GM18861 (cell line): ENCODE measurements around the gene TSPAN13.

Experiments
- ATAC-seq: cut with Tn5 transposase; IDR thresholded peaks from one replicate; pipeline ENCODE4 v1.9.1; 2021; ENCODE audit not compliant: unreplicated experiment

Gene TSPAN13

DNA sequence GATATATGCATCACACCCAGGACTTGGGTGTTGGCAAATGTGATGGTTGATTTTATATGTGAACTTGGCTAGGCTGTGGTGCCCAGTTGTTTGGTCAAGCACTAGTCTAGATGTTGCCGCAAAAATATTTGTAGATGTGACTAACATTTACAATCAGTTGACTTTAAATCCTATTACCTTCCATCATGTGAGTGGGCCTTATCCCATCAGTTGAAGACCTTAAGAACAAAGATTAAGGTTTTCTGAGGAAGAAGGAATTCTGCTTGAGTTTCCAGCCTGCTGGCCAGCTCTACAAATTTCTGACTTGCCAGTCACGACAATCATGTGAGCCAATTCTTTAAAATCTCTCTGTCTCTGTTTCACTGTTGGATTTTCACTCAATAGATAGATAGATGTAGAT, 20.3 kb downstream of the TSPAN13 start:
- ATAC-seq = no peak

GRCh38 chr7:16774294-16774693, 20.7 kb downstream of the TSPAN13 start:
- ATAC-seq = no peak

DNA sequence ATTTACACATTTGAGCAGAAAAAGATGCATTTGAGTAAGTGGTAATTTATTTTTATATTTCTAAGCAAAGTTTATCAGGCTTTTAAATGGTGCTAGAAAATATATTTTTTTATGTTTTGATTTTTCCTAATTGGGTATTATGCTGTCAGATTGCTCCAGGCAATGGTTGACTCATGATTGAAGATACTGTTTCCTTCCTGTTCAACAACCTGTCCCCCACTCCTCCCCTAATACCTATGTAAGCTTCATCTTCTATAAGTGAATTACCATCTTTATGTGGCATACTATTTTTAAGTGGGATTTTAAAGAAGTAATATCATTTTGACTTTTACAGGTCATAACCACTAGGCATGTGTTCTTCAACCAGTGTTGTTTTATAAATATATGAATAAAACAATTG, 21.4 kb downstream of the TSPAN13 start:
- no peak for ATAC-seq

DNA sequence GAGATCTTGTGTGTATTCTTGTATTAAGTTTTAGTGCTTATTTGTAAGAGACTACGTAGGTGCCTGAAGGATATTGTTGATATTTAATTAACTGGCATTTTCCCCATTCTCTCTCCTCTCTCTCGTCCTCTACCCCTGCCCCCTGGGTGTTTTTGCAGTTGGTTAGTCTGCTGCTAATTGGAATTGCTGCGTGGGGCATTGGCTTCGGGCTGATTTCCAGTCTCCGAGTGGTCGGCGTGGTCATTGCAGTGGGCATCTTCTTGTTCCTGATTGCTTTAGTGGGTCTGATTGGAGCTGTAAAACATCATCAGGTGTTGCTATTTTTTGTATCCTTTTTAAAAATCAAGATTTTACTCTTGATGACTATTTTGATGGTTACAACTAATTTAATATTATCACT, 22.5 kb downstream of the TSPAN13 start:
- no peak for ATAC-seq

DNA sequence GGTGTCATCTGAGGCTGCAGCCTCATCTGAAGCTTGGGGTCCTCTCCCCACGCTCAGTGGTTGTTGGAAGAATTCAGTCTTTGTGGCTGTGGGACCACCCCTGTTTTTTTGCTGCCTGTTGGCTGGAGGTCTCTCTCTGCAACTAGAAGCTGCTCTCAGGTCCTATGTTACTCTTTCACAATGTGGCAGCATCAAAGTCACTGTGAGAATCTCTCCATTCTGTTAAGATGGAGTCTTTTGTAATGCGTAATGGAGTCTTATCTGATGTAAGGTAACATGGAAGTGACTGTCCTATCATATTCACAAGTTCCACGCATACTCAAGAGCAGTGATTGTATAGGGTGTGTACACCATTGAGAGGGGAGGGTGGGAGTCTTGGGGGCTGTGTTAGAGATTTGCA, 24.9 kb downstream of the TSPAN13 start:
- ATAC-seq = no peak

GRCh38 chr7:16779051-16779450, 25.5 kb downstream of the TSPAN13 start:
- ATAC-seq = no peak

DNA sequence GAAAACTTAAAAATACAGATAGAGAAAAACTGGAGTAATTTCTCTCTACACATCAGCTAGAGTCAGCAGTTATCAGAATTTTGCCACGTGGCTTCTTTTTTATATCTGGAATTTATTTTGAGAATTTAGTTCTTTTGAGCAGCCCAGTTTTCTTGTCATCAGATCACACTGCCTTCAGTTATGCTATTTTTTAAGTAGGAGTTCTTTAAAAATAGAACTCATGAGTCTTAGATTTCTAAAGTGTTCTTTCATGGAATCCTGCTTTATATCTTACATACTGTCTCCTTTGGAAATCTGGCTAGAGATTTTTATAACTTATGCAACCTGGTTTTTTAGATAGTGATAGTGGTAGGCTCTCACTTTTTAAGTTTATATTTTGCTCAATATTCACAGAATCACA, 27.0 kb downstream of the TSPAN13 start:
- ATAC-seq = no peak

GRCh38 chr7:16785321-16785720, 31.8 kb downstream of the TSPAN13 start:
- no peak for ATAC-seq

DNA sequence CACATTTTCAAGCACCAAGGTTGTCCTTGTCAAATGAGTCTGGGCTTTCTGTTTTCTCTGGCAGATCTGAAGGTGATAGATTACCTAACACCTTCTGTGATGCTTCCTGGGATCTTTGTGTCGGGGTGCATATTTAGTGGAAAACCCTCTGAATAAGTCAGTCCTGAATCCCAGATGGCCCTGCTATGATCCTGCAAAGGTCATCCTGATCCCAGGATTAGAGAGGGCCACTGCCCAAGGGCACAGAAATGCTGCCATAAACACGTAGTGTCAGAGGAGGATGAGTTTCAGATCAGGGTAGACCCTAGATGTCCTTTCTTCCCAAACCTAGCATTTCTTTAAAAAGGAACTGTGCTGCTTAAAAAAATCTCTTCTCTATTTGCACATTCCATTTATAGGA, 32.3 kb downstream of the TSPAN13 start:
- ATAC-seq = no peak

GRCh38 chr7:16786257-16786656, 32.7 kb downstream of the TSPAN13 start:
- no peak for ATAC-seq

DNA sequence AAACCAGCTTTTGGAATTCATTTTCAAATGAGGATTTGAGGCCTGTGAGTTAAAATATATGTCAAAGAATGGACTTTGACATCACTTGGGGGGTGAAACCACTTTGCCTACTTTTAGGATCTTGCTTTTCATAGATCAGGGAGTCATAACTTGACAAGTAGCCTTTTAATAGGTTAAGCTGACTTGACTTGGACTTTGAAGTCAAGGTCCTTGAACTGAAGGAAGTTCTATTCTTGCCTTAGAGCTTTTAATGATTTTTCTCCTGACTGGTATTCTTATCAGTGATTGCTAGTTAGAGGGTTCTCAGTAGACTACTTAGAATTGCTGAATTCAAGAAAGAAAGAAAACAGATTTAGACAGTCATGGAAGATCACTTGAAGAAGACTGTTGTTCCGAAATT, 33.6 kb downstream of the TSPAN13 start:
- no peak for ATAC-seq

DNA sequence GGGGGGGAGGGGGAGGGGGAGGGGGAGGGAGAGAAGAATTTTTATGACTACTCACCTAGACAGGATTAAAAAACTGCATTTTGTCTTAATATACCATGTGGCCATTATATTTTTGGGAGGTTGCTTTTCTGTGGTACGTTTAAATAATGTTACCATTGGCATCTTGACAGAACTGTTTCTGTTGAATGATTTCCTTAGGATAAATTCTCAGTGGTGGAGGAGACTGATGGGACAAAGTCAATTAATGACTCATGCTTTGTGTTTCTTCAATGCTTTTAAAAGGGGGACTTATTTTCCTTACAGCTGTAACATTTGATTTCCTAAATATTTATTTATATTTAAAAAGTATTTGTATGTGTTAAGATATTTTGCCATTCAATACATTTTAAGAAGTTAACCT, 37.5 kb downstream of the TSPAN13 start:
- ATAC-seq = no peak

DNA sequence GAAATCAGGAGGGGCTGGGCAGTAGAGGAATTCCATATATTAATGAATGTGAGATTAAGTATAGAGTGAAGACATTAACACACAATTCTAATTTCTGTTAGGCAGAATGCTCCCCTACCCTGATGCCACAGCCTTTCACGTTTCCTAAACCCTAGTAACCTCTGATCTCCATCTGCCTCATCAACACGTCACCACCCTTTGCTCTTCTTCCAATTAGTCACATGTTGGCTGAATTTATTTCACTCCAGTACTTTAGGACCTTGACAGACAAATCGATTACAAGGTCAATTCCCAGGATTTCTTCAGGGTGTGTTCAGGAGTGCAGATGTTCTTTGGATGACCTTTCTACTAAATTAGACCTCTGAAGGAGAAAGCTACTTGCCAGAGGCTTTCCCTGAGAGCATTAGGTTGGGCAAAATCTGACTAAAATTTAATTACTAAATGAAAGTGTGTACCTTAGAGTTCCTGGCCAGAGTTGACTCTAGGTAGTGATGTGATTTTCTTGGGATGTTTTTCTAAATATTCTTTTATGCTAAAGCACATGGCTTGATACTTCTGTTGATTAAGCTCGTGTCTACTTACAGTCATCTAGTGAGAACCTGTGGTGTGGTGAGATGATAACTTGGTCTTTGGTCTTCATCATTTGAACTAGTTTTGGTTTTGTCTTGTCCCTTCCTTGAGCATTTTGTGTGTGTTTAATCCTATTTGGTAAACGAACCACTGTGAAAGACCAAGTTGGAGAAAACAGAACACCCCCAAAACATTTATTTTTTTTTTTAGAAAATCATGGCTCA, 38.5 kb downstream of the TSPAN13 start:
- ATAC-seq = no peak

DNA sequence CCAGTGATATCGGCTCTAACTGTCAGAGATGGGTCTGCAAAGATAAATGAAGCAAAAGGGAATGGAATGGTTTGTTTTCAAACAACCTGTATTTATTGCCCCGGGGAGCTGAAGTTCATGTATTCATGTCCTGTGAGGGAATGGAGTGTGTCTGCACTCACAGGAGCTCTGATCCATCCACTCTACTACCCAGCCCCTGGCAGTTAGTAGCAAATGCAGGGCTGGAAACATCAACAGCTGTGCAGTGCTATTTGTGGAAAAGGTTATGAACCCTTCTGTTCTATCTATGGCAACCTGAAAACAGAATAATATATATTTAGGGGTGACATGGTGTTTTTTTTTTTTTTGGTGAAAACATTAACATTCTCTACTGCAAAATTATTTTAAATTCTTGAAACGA, 41.4 kb downstream of the TSPAN13 start:
- ATAC-seq = no peak

DNA sequence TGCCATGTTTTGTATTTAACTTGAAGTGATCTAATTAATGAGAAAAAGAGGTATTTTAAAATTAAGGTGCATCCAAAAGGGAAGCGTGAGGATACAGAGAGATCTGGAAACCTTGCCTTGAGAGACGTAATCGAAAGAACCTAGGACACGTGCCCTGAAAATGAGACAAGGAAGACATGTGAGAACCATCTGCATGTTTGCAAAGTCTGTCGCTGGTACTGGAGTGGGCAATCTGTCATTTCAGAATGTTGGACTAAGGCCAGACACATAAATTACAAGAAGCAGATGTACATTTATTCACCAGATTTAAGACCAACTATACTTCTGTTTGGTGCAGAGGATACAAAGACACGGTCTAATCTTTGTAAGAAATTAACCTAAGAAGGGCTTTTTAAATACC, 42.1 kb downstream of the TSPAN13 start:
- no peak for ATAC-seq

- ATAC-seq = peak; percentile 58
Measured at GRCh38 chr7:16801111-16801542, 47.6 kb downstream of the TSPAN13 start.

- ATAC-seq = no peak
Measured at GRCh38 chr7:16801579-16801978, 48.0 kb downstream of the TSPAN13 start.

GRCh38 chr7:16803125-16803524, 49.6 kb downstream of the TSPAN13 start:
- ATAC-seq = no peak

GRCh38 chr7:16803881-16804673, 50.5 kb downstream of the TSPAN13 start:
- no peak for ATAC-seq

DNA sequence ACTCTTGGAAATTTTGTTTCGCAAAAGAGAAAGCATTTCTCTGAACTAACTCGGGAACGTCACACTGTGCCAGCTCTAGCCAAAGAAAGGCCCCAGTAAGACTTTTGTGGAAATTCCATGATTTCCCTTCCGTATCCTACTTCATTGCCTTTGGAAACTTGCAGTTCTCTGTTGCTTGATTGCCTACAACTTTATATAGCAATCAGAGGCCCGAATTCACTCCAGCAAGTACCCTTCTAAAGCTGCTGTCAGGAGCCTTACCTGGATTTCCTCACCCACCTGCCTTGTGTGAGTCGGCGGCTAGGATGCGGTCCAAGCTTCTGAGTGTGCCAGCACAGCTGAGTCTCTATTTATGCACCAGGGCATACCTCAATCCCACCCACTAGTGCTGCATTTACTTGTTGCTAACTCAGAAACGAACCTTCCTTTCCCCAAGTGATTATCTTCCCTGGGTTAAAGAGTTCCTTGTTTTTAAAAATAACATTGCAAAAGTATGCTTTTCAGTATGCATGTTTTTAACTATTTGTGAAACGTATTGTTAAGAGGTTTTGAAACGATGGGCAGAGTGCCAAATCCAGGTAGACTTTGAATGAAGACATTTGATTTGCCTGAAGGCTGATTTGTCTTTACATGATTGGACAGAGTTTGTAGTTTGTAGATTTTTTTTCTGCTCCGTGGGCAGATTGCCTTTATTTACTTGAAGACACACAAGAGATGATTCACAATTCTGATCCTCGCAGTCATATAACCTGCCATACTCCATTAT, 51.3 kb downstream of the TSPAN13 start, which contains the start of gene AGR2:
AGR2 (minus strand) TSS at position 326 of the 766 bp plus-strand sequence. CDS start 3,203 bp downstream, outside the sequence.
- no peak for ATAC-seq

GRCh38 chr7:16805441-16805840, 51.9 kb downstream of the TSPAN13 start:
- ATAC-seq = no peak
